Renal cortex interstitium (tissue), 11 donors: ENCODE results near the gene CPNE1. TPM values are rescaled to one million over a fixed set of nuclear protein-coding genes. Genes with fewer than 3 reads are reported as not detected.

Experiments used
- DNase-seq, 11 donors: peaks; one replicate each; pipeline ENCODE4 v3.0.0-alpha.2; 2013; ENCODE audit warnings: low read depth in 9 of 11, low spot score in 4 of 11; ENCODE audit errors: extremely low read depth in 1 of 11
- polyA plus RNA-seq, 3 donors: library from polyadenylated mRNA; unstranded; fragments of 120-200 nt; gene quantifications; one replicate each; pipeline ENCODE4 v1.2.1, GENCODE V29; 2013; ENCODE audit not compliant: insufficient read length in 3 of 3

CPNE1 gene
- polyA plus RNA-seq, 3 donors, result 159 to 217 (median 165) TPM

GRCh38 chr20:35595456-35595855 is 69.2 kb downstream of the CPNE1 start:
- no peak for DNase-seq

GRCh38 chr20:35592339-35592974 is 72.2 kb downstream of the CPNE1 start:
- no peak for DNase-seq

GRCh38 chr20:35588397-35588796 is 76.3 kb downstream of the CPNE1 start:
- no peak for DNase-seq

- no peak for DNase-seq
Measured at GRCh38 chr20:35587436-35587835, 77.3 kb downstream of the CPNE1 start.

GRCh38 chr20:35586751-35587425 is 77.8 kb downstream of the CPNE1 start:
- DNase-seq, result no peak

- DNase-seq, result no peak
Measured at GRCh38 chr20:35583636-35584560, 80.8 kb downstream of the CPNE1 start.

GRCh38 chr20:35582741-35583404 is 81.8 kb downstream of the CPNE1 start:
- DNase-seq, result no peak

GRCh38 chr20:35582131-35582530 is 82.6 kb downstream of the CPNE1 start:
- no peak for DNase-seq

GRCh38 chr20:35579196-35579595 is 85.5 kb downstream of the CPNE1 start:
- no peak for DNase-seq

GRCh38 chr20:35578469-35578868 is 86.2 kb downstream of the CPNE1 start:
- no peak for DNase-seq

GRCh38 chr20:35576816-35577215 is 87.9 kb downstream of the CPNE1 start:
- DNase-seq, result no peak

Other genes with a start within 250 kb of the CPNE1 start
- gene GDF5, start 226.7 kb downstream of the CPNE1 start, polyA plus RNA-seq, result under 1 TPM; 0.04 to 0.12 (median 0.09) TPM
- gene CEP250, start 209.3 kb downstream of the CPNE1 start, polyA plus RNA-seq, result 10 to 100 TPM; 50.7 to 63.7 (median 54.0) TPM
- under 1 TPM in 1 of 3 donors, not detected in 2; 0.15 TPM for gene C20orf173, start 135.2 kb downstream of the CPNE1 start, polyA plus RNA-seq
- 100 to 1,000 TPM; 348 to 352 (median 349) TPM for gene ERGIC3, start 122.8 kb downstream of the CPNE1 start, polyA plus RNA-seq
- gene SPAG4, start 49.1 kb downstream of the CPNE1 start, polyA plus RNA-seq, result 1 to 10 TPM; 3.6 to 8.1 (median 4.9) TPM
- gene RBM12, start within 50 bp of the CPNE1 start, polyA plus RNA-seq, result 100 to 1,000 TPM in 1 of 3 donors, 10 to 100 TPM in 2; 93.6 to 113 (median 95.4) TPM
- gene NFS1, start 34.5 kb upstream of the CPNE1 start, polyA plus RNA-seq, result 10 to 100 TPM; 26.2 to 30.2 (median 29.7) TPM
- 10 to 100 TPM; 56.5 to 89.9 (median 89.0) TPM for gene ROMO1, start 34.5 kb upstream of the CPNE1 start, polyA plus RNA-seq
- 100 to 1,000 TPM; 523 to 699 (median 635) TPM for gene RBM39, start 77.4 kb upstream of the CPNE1 start, polyA plus RNA-seq
- 10 to 100 TPM; 30.3 to 44.4 (median 38.5) TPM for gene PHF20, start 107.1 kb upstream of the CPNE1 start, polyA plus RNA-seq